ENCODE measurements around the gene PYGB.

GRCh38 chr20:25323496-25324246 lies 75.8 kb downstream of the PYGB start:
- TF ChIP-seq POLR2AphosphoS5 (IDR thresholded peaks at IDR 0.05; ENCODE audit: low read depth, low read length) (no peak), POLR2A (IDR thresholded peaks at IDR 0.05; ENCODE audit: low read depth, low read length) (no peak), SPI1 (IDR thresholded peaks at IDR 0.05; ENCODE audit: low read depth, low read length) (no peak)
